Astrocyte (in vitro differentiated cells and primary cell): Measurements from ENCODE around the gene UQCR11.

ENCODE experiments used
- EZH2 ChIP-seq: IDR thresholded peaks from 2 replicates; pipeline ENCODE4 v1.6.1; 2012; ENCODE audit warnings: mild to moderate bottlenecking, low read length, inconsistent platforms; ENCODE audit not compliant: insufficient read depth
- TF ChIP-seq, protein P1 (sequence below): IDR thresholded peaks from 2 replicates; pipeline ENCODE4 v1.5.1; 2011; ENCODE audit warnings: low read depth, mild to moderate bottlenecking, inconsistent platforms, low read length, moderate library complexity; ENCODE audit not compliant: insufficient read depth

DNA sequence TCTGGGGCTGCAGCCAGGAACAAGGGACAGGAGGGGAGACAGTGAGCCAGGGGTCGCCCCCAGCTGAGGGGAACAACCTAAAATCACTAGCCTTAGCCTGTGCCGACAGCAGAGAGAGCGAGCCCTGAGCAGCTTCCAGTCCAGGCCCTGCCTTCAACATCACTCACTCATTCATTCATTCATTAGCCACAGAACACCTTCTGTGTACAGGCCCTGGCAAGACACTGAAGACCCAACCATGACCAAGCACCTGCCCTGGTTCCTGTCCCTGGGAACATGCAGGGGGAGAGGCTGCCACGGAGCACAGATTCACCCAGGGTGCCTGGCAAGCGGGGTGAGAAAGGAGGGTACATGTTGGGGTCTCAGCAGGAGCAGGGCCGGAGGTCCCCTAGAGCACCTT, 42.0 kb downstream of the UQCR11 start:
- TF ChIP-seq, protein P1, sequence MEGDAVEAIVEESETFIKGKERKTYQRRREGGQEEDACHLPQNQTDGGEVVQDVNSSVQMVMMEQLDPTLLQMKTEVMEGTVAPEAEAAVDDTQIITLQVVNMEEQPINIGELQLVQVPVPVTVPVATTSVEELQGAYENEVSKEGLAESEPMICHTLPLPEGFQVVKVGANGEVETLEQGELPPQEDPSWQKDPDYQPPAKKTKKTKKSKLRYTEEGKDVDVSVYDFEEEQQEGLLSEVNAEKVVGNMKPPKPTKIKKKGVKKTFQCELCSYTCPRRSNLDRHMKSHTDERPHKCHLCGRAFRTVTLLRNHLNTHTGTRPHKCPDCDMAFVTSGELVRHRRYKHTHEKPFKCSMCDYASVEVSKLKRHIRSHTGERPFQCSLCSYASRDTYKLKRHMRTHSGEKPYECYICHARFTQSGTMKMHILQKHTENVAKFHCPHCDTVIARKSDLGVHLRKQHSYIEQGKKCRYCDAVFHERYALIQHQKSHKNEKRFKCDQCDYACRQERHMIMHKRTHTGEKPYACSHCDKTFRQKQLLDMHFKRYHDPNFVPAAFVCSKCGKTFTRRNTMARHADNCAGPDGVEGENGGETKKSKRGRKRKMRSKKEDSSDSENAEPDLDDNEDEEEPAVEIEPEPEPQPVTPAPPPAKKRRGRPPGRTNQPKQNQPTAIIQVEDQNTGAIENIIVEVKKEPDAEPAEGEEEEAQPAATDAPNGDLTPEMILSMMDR: no peak
- TF ChIP-seq EZH2: no peak
